SK-N-SH (cell line): ENCODE data around the gene TMUB1.

Experiments used
- CTCF ChIP-seq: fragments of 200-600 bp; sonication (generic); IDR thresholded peaks from 2 replicates; pipeline ENCODE4 v1.6.1; 2017; ENCODE audit warnings: antibody characterized with exemption, mild to moderate bottlenecking, moderate library complexity
- EP300 ChIP-seq, 2 experiments: IDR thresholded peaks; 2 replicates each; pipeline versions ENCODE4 v1.4.0 to v1.6.1; 2012; ENCODE audit warnings: borderline replicate concordance in 1 of 2, low read depth in 1 of 2, low read length in 1 of 2
- EZH2phosphoT487 ChIP-seq: fragments of 200-600 bp; sonication (generic); IDR thresholded peaks from 2 replicates; pipeline ENCODE4 v1.6.1; 2017; ENCODE audit warnings: low read depth, mixed run types, mild to moderate bottlenecking, antibody characterized with exemption, moderate library complexity, borderline replicate concordance
- FOXJ3 ChIP-seq: sonication (generic); formaldehyde crosslinking; IDR thresholded peaks from 2 replicates; pipeline ENCODE4 v1.5.1; 2020; ENCODE audit warnings: mild to moderate bottlenecking, missing genetic modification reagents
- MEF2A ChIP-seq: IDR thresholded peaks from 2 replicates; pipeline ENCODE4 v1.4.0; 2012; ENCODE audit warnings: low read depth, borderline replicate concordance
- MXI1 ChIP-seq: IDR thresholded peaks from 2 replicates; pipeline ENCODE4 v1.6.1; 2012; ENCODE audit warnings: mild to moderate bottlenecking, low read depth, low read length, improper control_type of control experiment
- POLR2AphosphoS5 ChIP-seq: IDR thresholded peaks from 2 replicates; pipeline ENCODE4 v1.6.1; 2012; ENCODE audit warnings: low read depth, low read length
- RAD21 ChIP-seq: IDR thresholded peaks from 2 replicates; pipeline ENCODE4 v1.6.1; 2012; ENCODE audit warnings: mild to moderate bottlenecking, low read length
- RCOR1 ChIP-seq: fragments of 150-350 bp; IDR thresholded peaks from 2 replicates; pipeline ENCODE4 v1.6.1; 2017; ENCODE audit warnings: antibody characterized with exemption, low read length
- REST ChIP-seq: IDR thresholded peaks from 2 replicates; pipeline ENCODE4 v1.6.1; 2012; ENCODE audit warnings: mild to moderate bottlenecking, low read depth, low read length, moderate library complexity
- TAF1 ChIP-seq: IDR thresholded peaks from 2 replicates; pipeline ENCODE4 v1.6.1; 2012; ENCODE audit warnings: low read depth, mild to moderate bottlenecking, low read length, moderate library complexity, borderline replicate concordance
- TEAD4 ChIP-seq: IDR thresholded peaks from 2 replicates; pipeline ENCODE4 v1.4.0; 2012; ENCODE audit warnings: mild to moderate bottlenecking, borderline replicate concordance; ENCODE audit not compliant: insufficient read depth
- USF1 ChIP-seq: IDR thresholded peaks from 2 replicates; pipeline ENCODE4 v1.4.0; 2012; ENCODE audit warnings: low read depth, borderline replicate concordance
- YY1 ChIP-seq: IDR thresholded peaks from 2 replicates; pipeline ENCODE4 v1.4.0; 2012; ENCODE audit warnings: low read depth, mild to moderate bottlenecking

DNA sequence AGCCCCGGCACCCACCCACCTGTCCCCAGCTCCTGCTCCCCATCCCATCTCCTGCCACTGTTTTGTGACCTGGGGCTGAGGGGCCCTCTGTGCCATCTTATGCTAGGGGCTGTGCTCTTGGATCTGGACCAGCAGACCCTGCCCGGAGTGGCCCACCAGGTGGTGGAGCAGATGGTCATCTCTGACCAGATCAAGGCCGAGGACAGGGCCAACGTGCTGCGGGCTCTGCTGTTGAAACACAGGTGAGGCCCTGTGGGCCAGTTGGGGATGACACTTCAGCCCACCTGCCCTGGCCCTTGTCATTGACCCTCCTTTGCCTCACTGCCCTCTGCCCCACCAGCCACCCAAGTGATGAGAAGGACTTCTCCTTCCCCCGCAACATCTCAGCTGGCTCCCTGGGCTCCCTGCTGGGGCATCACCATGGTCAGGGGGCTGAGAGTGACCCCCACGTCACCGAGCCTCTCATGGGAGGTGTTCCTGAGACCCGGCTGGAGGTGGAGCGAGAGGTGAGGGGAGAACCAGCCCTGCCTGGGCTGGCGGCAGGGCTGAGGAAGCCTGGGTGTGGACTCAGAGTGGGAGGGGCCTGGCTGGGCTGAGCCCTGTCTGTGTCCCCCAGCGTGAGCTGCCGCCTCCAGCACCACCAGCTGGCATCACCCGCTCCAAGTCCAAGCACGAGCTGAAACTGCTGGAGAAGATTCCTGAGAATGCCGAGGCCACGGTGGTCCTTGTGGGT is 13.3 kb downstream of the TMUB1 start:
- no peak for TF ChIP-seq RCOR1
- no peak for TF ChIP-seq EZH2phosphoT487
- no peak for TF ChIP-seq CTCF
- no peak for TF ChIP-seq EP300 (IDR thresholded peaks at IDR 0.05; ENCODE audit: borderline replicate concordance in 1 of 2, low read depth in 1 of 2, low read length in 1 of 2)
- no peak for TF ChIP-seq REST
- no peak for TF ChIP-seq MXI1
- no peak for TF ChIP-seq POLR2AphosphoS5
- no peak for TF ChIP-seq USF1
- no peak for TF ChIP-seq TAF1
- TF ChIP-seq RAD21 = no peak
- TF ChIP-seq TEAD4 = no peak
- no peak for TF ChIP-seq FOXJ3 (CRISPR knock-in tag)
- no peak for TF ChIP-seq YY1
- TF ChIP-seq MEF2A = no peak
